Activated CD4-positive, alpha-beta T cell treated with anti-CD3 and anti-CD28 coated beads for 24 hours (primary cell): ENCODE data around the gene LRP1B.
"Not testable (repeated sequence)": the region's sequence is repeated elsewhere in the genome, so short reads cannot be mapped to it uniquely, and the experiment has no call there.

Experiments used
- DNase-seq, 2 donors: peaks; one replicate each; pipeline ENCODE4 v3.0.0-alpha.2; 2020; ENCODE audit warnings: low read depth in 2 of 2

The LRP1B gene

GRCh38 chr2:140714586-140714985, 1416.2 kb downstream of the LRP1B start:
- no peak for DNase-seq

DNA sequence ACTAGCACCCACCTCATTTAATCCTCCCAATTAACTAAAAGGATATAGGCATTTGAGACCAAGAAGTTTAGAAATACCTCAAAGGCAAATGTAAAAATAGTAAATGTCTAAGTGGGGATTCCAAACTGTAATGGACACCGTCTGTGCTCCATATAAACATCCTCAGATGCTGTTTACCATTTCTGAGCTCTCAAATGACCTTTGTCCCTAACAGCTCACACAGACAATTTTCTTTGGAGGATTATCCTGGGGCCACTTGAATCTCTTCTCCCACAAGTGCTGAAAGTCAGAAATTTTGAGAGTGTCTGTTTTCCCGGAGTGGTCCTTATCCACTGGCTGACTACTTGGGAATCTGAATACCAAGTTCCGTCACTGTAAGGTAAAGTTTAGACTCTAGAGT, 1418.9 kb downstream of the LRP1B start:
- no peak for DNase-seq

DNA sequence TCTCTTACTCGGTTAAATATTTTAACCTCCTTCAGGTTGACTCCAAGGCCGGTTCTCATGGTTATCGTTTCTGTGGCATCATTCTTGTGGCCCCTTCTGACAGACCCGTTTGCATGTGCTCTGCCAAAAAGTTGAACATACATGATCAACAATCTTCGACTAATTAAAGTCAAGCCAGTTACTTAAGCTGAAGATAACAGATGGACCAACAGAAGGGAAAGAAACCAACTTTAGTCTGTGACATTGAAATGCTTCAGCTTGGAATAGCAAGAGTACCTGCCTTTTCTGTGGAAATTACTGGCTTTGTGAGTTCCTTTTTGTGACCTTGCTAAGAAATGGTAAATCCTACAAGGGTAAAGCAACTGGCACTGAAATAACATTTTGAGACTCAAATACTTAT, 1429.1 kb downstream of the LRP1B start:
- DNase-seq, result no peak

DNA sequence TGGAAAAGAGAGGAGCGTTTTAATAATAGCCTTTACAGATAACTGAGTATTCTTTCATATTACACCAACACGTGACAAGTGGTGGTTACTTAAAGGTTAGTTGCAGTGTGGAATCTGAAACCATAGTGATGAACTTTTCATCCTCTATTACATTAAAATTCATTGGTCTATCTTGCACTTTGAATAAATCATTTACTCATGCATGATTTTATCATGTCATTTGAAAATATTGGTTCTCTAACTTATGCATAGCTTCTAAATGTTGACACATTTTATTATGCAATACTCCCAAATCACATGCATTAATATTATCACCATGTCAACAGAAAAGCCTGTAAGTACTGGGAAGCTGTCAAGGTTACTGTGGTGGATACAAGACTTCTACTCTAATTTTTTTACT, 1432.2 kb downstream of the LRP1B start:
- DNase-seq, result no peak

DNA sequence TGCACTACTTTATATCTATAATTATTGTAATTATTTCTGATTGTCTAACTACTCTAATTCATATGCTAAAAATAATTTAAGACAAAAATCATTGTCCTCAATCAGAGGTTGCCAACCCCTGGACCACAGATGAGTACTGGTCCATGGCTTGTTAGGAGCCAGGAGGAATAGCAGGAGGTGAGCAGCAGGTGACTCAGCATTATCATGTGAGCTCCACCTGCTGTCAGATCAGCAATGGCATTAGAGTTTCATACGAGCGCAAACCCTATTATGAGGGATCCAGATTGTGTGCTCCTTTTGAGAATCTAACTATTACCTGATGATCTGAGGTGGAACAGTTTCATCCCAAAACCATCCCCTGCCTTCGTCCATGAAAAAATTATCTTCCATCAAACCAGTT, 1434.4 kb downstream of the LRP1B start:
- DNase-seq, result no peak

DNA sequence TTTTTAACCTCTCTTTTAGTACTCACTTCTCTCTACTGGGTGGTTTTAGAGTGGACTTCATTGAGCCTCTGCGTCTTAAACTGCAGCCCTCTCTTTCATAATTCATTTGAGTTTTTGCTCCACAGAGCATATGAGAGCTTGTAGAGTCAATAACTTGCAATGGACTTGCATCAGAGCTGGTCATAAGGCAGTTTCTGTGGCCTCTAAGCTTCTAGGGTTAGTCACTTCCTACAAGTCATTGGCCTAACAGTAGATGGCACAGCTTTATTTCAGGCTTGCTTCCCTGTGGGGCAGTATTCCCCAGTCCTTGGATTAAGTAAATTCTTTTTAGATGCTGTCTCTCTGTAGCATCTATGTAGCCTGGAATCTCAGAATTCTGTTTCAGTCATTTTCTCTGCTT, 1435.7 kb downstream of the LRP1B start:
- no peak for DNase-seq

GRCh38 chr2:140687825-140688224, 1443.0 kb downstream of the LRP1B start:
- no peak for DNase-seq

GRCh38 chr2:140683658-140684057, 1447.2 kb downstream of the LRP1B start:
- no peak for DNase-seq

DNA sequence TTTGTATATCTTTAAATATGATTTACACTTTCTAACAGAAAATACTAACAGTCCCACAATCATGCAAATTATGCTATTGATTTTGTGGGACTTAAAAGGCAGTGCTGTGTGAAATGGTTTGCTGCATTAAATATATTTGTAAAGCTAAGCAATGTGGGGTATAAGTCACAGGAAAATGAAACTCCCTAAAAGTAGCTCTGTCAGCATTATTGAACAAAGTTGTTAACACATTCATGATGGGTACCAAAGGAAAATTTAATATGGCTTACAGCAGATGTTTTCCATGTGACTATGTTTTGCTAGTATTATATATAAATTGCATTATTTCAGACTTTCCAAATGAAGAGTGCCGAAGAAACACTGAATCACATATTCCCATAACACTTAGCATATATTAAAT, 1450.0 kb downstream of the LRP1B start:
- no peak for DNase-seq

GRCh38 chr2:140679752-140680151, 1451.1 kb downstream of the LRP1B start:
- no peak for DNase-seq

DNA sequence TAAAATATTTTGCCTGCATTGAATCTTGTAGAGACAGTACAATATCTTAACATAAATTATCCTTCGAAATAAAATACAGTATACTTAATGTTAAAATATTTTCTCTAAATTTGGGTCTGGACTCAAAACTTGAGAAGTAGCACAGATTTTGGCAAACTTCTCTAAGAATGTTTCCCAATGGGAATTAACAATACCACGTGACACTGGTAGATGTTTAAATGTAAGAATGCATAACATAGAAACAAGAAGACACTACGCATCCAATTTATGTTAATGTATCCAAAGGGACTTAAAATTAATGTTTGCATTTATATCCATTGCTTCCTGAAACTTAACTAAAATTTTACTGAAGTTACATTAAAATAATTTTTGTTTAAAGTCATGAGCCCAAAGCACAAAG, 1460.9 kb downstream of the LRP1B start:
- DNase-seq, result no peak

DNA sequence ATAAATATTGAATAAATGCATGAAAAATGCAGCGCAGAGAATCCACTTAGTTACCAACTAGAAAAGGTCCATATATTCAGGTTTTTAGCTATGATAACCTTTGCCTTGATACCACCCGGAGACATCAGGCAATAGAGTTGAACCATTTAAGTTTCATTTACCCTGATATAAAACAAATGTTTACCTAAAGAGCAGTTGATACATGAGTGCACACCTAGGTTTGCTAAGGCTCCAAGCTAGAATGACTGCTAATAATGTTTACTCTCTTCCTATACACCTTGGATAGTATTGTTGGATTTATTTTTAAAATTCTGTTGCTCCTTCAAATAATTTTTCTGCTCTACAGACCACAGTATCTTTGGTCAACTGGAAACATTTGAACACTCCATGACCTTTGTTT, 1463.6 kb downstream of the LRP1B start:
- DNase-seq, result no peak

GRCh38 chr2:140662504-140662903, 1468.3 kb downstream of the LRP1B start:
- DNase-seq, result no peak

- no peak for DNase-seq
Measured at GRCh38 chr2:140658760-140659692, 1471.8 kb downstream of the LRP1B start.

DNA sequence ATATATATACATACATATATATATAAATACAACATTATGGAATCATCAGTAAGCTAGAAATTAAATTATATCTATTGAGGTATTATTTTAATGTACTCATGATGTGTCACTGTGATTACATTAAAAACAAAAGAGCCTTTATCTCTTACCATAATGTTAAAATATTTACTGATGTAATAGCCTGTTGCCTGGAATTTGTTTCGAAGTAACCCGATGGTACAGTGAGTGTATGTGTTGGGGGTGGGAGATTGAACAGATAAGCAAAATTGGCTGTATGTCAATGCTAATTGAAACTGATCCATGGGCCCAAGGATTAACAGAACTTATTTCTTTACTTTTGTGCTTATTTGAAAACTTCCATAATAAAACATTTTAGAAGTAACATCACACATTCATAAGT, 1473.2 kb downstream of the LRP1B start:
- no peak for DNase-seq

- DNase-seq, result no peak
Measured at GRCh38 chr2:140654565-140654964, 1476.3 kb downstream of the LRP1B start.

- no peak for DNase-seq
Measured at GRCh38 chr2:140650825-140651224, 1480.0 kb downstream of the LRP1B start.

- not testable (repeated sequence) for DNase-seq
Measured at GRCh38 chr2:140650134-140650533, 1480.7 kb downstream of the LRP1B start.

DNA sequence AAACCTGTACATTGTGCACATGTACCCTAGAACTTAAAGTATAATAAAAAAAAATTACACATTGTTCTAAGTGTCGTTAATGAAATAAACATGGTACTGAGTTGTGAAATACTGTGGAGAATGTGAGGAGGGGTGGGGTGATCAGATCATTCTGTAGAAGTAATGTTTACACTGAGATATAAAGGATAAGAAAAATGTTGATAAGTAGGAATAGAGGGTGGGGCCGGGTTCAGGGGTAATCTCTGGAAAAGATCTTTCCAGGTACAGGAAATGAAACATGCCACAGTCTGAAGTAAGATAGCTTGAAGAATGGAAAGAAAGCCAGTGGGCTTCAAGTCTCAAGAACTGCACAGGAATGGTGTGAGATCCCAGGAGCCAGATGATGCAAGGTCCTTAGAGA, 1482.4 kb downstream of the LRP1B start:
- no peak for DNase-seq

- no peak for DNase-seq
Measured at GRCh38 chr2:140643761-140644187, 1487.0 kb downstream of the LRP1B start.

GRCh38 chr2:140641163-140641562, 1489.7 kb downstream of the LRP1B start:
- no peak for DNase-seq

DNA sequence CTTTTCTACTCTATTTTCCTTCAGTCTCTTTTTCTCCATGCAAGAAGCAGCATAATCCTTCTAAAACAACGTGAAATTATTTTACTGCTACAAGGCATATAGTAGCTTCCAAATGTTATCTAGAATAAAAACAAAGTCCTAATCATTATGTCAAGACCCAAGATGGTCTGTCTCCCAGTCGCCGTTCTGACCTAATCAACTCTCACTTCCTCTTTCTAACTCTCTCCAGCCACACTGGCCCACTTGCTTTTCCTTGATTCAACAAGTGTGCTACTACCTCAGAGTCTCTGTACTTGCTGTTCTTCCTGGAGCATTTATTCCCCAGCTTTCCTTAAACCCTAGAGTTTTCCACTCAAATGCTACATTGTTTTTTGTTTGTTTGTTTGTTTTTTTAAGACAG, 1491.2 kb downstream of the LRP1B start:
- no peak for DNase-seq

GRCh38 chr2:140630557-140630956, 1500.3 kb downstream of the LRP1B start:
- DNase-seq, result no peak

GRCh38 chr2:140627885-140628284, 1502.9 kb downstream of the LRP1B start:
- DNase-seq, result no peak
